Tibial nerve (tissue), 4 donors: Measurements from ENCODE around the gene C1D. TPM values are rescaled to one million over a fixed set of nuclear protein-coding genes. Genes with fewer than 3 reads are reported as not detected.

Experiments used
- DNase-seq, 2 donors: peaks; one replicate each; pipeline ENCODE4 v3.0.0-alpha.2; 2019; ENCODE audit warnings: low spot score in 2 of 2
- H3K27ac ChIP-seq, 4 donors: fragments of 200-600 bp; sonication (generic) in 3 of 4; one replicate each; pipeline ENCODE4 v1.5.1; 2017 to 2019; ENCODE audit warnings: mild to moderate bottlenecking in 1 of 4
- H3K27me3 ChIP-seq, 2 donors: fragments of 200-600 bp; sonication (generic) in 1 of 2; one replicate each; pipeline versions ENCODE4 v1.5.1 to v1.6.0; 2017 to 2019
- H3K36me3 ChIP-seq, 3 donors: fragments of 200-600 bp; sonication (generic); one replicate each; pipeline ENCODE4 v1.5.1; 2018 to 2019
- H3K4me1 ChIP-seq, 4 donors: fragments of 200-600 bp; sonication (generic) in 3 of 4; one replicate each; pipeline ENCODE4 v1.5.1; 2017 to 2019
- H3K4me3 ChIP-seq, 4 donors: fragments of 200-600 bp; sonication (generic) in 3 of 4; one replicate each; pipeline ENCODE4 v1.5.1; 2017 to 2019; ENCODE audit warnings: mild to moderate bottlenecking in 1 of 4, moderate library complexity in 1 of 4
- H3K9me3 ChIP-seq, 4 donors: fragments of 200-600 bp; sonication (generic) in 3 of 4; one replicate each; pipeline ENCODE4 v1.5.1; 2017 to 2019
- CTCF ChIP-seq, 5 experiments: fragments of 200-600 bp in 3 of 5; fragments of 450-650 bp in 2 of 5; sonication (generic) in 3 of 5; IDR thresholded peaks; one replicate each; pipeline ENCODE4 v1.5.1; 2016 to 2019; ENCODE audit warnings: antibody characterized with exemption in 5 of 5, mild to moderate bottlenecking in 3 of 5, moderate library complexity in 2 of 5
- EP300 ChIP-seq, 2 donors: sonication (generic); formaldehyde crosslinking; IDR thresholded peaks; one replicate each; pipeline ENCODE4 v1.6.1; 2017; ENCODE audit warnings: antibody characterized with exemption in 2 of 2, mild to moderate bottlenecking in 1 of 2
- POLR2A ChIP-seq, 2 donors: fragments of 450-650 bp; IDR thresholded peaks; one replicate each; pipeline ENCODE4 v1.6.1; 2017; ENCODE audit warnings: antibody characterized with exemption in 2 of 2, mild to moderate bottlenecking in 2 of 2, moderate library complexity in 2 of 2
- WGBS, 2 donors: methylation state at CpG; one replicate each; pipeline ENCODE4 v1.1.5; 2018; 5-methylcytosine and 5-hydroxymethylcytosine counted together
- total RNA-seq, 4 donors: library from RNA; depleted of rRNA; stranded (reverse); fragments of >200 nt; gene quantifications; one replicate each; pipeline ENCODE4 v1.1.0, GENCODE V29; 2016

Gene C1D
- total RNA-seq, 4 donors from 2014 or later, result 13.5 to 25.3 (median 22.6) TPM

DNA sequence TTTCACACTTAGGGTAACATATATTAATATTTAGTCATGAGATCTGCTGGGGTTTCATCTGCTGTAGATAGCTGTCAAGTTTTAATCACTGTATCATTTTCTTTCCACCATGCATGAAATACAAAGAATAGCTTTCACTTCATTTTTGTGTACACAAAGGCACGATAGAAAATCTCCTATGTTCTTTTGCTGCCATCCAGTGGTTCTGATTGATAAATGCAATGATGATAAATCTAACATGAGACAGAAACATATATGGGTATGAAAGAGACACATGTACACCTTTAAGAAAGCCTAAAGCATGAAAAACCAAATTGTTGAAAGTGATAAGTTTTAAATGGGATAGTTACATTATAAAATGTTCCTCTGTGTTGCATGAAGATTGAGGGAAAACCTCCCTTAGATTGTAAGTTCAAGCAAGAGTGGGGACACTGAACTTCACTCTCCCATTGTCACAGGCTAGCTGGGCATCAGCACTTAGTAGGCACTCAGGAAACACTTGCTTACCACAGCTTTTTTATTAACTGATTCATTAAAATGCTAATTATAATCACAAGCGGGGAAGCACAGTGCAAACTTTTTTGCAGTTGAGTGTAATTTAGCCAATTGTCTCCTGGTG lies 31.2 kb downstream of the C1D start:
- peak; percentile 50 to 69 (median 53) for TF ChIP-seq CTCF (IDR thresholded peaks at IDR 0.05)
- TF ChIP-seq EP300 (IDR thresholded peaks at IDR 0.05), result no peak
- TF ChIP-seq POLR2A (IDR thresholded peaks at IDR 0.05), result no peak
- no peak overlapping the region for H3K4me3 ChIP-seq
- 41 to 44% methylated on average over 2 of the region's 2 CpGs for WGBS, 2 donors

DNA sequence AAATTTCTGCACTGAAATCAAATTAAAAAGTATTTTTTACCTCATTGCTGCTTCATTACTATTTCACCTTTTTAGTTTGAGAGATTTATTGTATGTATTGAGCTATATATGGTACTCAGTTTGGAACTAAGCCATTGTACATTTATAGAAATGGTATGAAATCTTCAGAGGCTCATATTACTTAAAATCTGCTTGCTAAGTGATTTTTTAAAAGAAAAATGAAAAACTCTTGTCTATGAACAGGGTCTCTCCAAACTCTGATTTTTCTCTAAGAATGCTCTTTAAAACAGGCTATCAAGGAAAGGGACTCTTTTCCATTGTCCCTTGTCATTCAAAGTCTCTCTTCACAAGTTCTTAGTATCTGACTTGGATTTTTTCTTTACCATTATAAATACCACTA lies 31.8 kb downstream of the C1D start:
- H3K27ac ChIP-seq, result no peak overlapping the region
- no peaks in the 10 kb centered on the region for H3K9me3 ChIP-seq
- no peak for TF ChIP-seq POLR2A (IDR thresholded peaks at IDR 0.05)
- DNase-seq, result no peak
- no peak overlapping the region for H3K4me3 ChIP-seq
- H3K4me1 ChIP-seq, result peaks cover 0 to 3% (median 0%) of the 10 kb centered on the region in 4 donors
- no peaks in the 10 kb centered on the region for H3K36me3 ChIP-seq
- no peaks in the 10 kb centered on the region for H3K27me3 ChIP-seq

More for the DNA sequence above, 31.2 kb downstream of the C1D start:
- peak in 1 of 2 donors; percentile 13 for DNase-seq
- H3K9me3 ChIP-seq, result no peaks in the 10 kb centered on the region
- no peaks in the 10 kb centered on the region for H3K27me3 ChIP-seq
- no peaks in the 10 kb centered on the region for H3K36me3 ChIP-seq
- no peak overlapping the region for H3K27ac ChIP-seq
- H3K4me1 ChIP-seq, result peaks cover 0 to 3% (median 0%) of the 10 kb centered on the region in 4 donors

DNA sequence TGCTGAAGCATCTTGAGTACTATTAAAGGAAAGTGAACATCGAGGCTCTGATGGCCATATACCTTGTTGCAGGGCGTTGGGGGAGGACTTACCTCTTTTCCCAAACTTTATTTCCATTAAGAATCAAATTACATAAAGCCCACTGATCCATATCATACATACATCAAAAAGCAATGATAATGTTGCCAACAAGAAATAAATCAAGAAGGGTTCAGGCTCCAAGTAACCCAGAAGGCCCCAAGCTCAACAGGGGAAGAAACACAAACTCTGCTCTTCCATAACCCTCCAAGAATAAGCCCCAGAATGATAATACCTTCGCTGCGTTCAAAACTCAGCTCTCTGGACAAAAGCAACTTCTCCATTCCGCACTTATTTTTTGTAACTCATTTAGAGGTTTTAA lies 32.3 kb downstream of the C1D start:
- Histone ChIP-seq H3K36me3 (no peaks in the 10 kb centered on the region), H3K27ac (no peak overlapping the region), H3K27me3 (no peaks in the 10 kb centered on the region), H3K4me3 (no peak overlapping the region), H3K9me3 (no peaks in the 10 kb centered on the region), H3K4me1 (peaks cover 0 to 3% (median 0%) of the 10 kb centered on the region in 4 donors)
- TF ChIP-seq CTCF (IDR thresholded peaks at IDR 0.05) (no peak), POLR2A (IDR thresholded peaks at IDR 0.05) (no peak), EP300 (IDR thresholded peaks at IDR 0.05) (no peak)
- no peak for DNase-seq
- 93 to 95% methylated on average over 5 of the region's 5 CpGs for WGBS, 2 donors

- H3K36me3 ChIP-seq, result no peaks in the 10 kb centered on the region
- H3K27me3 ChIP-seq, result no peaks in the 10 kb centered on the region
- no peak for TF ChIP-seq POLR2A (IDR thresholded peaks at IDR 0.05)
- TF ChIP-seq CTCF (IDR thresholded peaks at IDR 0.05), result no peak
- no peak for TF ChIP-seq EP300 (IDR thresholded peaks at IDR 0.05)
Measured at GRCh38 chr2:68027959-68028358, 34.8 kb downstream of the C1D start.

GRCh38 chr2:68024450-68024849 lies 38.4 kb downstream of the C1D start:
- no peak for DNase-seq
- no peak for TF ChIP-seq POLR2A (IDR thresholded peaks at IDR 0.05)
- 92 to 94% methylated on average over 22 of the region's 22 CpGs for WGBS, 2 donors
- no peaks in the 10 kb centered on the region for H3K4me1 ChIP-seq
- no peaks in the 10 kb centered on the region for H3K36me3 ChIP-seq
- no peak overlapping the region for H3K4me3 ChIP-seq
- H3K27ac ChIP-seq, result no peak overlapping the region
- no peaks in the 10 kb centered on the region for H3K9me3 ChIP-seq
- H3K27me3 ChIP-seq, result no peaks in the 10 kb centered on the region

More at GRCh38 chr2:68027959-68028358, 34.8 kb downstream of the C1D start:
- Histone ChIP-seq H3K4me1 (peaks cover 0 to 3% (median 0%) of the 10 kb centered on the region in 4 donors), H3K27ac (no peak overlapping the region), H3K9me3 (no peaks in the 10 kb centered on the region), H3K4me3 (no peak overlapping the region)
- no peak for DNase-seq

DNA sequence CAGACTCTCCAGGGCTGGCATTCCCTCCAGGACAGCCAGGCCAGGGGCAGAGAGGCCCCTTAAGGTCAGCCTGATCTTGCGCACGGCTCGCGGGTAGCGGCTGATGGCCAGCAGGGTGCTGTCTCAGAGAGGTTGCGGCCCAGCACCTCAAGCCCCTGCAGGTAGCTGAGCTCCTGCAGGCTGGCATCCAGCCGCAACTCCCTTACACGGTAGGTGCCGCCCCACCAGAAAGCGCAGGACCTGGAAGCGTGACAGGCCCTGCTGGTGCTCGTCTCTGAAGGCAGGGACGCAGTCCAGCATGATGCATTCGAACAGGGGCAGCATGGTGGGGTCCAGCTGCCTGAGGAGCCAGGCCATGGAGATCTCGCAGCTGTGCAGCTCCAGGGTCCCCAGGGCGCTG lies 38.9 kb downstream of the C1D start:
- Histone ChIP-seq H3K27ac (no peak overlapping the region), H3K4me1 (no peaks in the 10 kb centered on the region), H3K27me3 (no peaks in the 10 kb centered on the region), H3K4me3 (no peak overlapping the region), H3K36me3 (no peaks in the 10 kb centered on the region), H3K9me3 (no peaks in the 10 kb centered on the region)
- WGBS, 2 donors, result 88 to 95% methylated on average over 15 to 16 of the region's 16 CpGs
- DNase-seq, result no peak
- TF ChIP-seq CTCF (IDR thresholded peaks at IDR 0.05) (no peak), EP300 (IDR thresholded peaks at IDR 0.05) (no peak), POLR2A (IDR thresholded peaks at IDR 0.05) (no peak)
